Small intestine (tissue), 7 donors: ENCODE results near the gene PTTG1IP. TPM values are rescaled to one million over a fixed set of nuclear protein-coding genes. Genes with fewer than 3 reads are reported as not detected.

ENCODE experiments used
- DNase-seq, 2 donors: peaks; one replicate each; pipeline versions ENCODE4 v3.0.0 to v3.0.0-alpha.2; 2013
- FAIRE-seq: peaks from 2 replicates; lab custom pipeline; 2012; peaks lifted over from hg19 to GRCh38; lab: Jason Lieb, UNC
- H3K27ac ChIP-seq, 3 donors: one replicate each; pipeline ENCODE4 v1.5.1; 2013; ENCODE audit warnings: low read length in 2 of 3, mild to moderate bottlenecking in 2 of 3, control low read depth in 1 of 3, inconsistent platforms in 1 of 3, low read depth in 1 of 3, moderate library complexity in 1 of 3
- H3K27me3 ChIP-seq, 3 donors: one replicate each; pipeline ENCODE4 v1.6.1; 2013; ENCODE audit warnings: low read length in 3 of 3, inconsistent platforms in 1 of 3; ENCODE audit not compliant: control insufficient read depth in 3 of 3, insufficient read depth in 3 of 3
- H3K36me3 ChIP-seq, 3 donors: one replicate each; pipeline ENCODE4 v1.6.1; 2013; ENCODE audit warnings: low read length in 3 of 3, inconsistent platforms in 1 of 3, low read depth in 1 of 3, mild to moderate bottlenecking in 1 of 3, moderate library complexity in 1 of 3; ENCODE audit not compliant: control insufficient read depth in 3 of 3, insufficient read depth in 2 of 3
- H3K4me1 ChIP-seq, 3 donors: one replicate each; pipeline ENCODE4 v1.6.1; 2013; ENCODE audit warnings: low read length in 2 of 3, inconsistent platforms in 1 of 3, low read depth in 1 of 3, mild to moderate bottlenecking in 1 of 3, moderate library complexity in 1 of 3; ENCODE audit not compliant: control insufficient read depth in 3 of 3, insufficient read depth in 2 of 3
- H3K4me3 ChIP-seq, 3 donors: one replicate each; pipeline ENCODE4 v1.5.1; 2013; ENCODE audit warnings: low read length in 3 of 3, control low read depth in 1 of 3, inconsistent platforms in 1 of 3, low read depth in 1 of 3, mild to moderate bottlenecking in 1 of 3, moderate library complexity in 1 of 3
- H3K9me3 ChIP-seq, 2 donors: one replicate each; pipeline ENCODE4 v1.6.1; 2013; ENCODE audit warnings: low read depth in 1 of 2, low read length in 1 of 2; ENCODE audit not compliant: control insufficient read depth in 2 of 2, insufficient read depth in 1 of 2
- WGBS, 3 donors: extraction: QIAGEN DNeasy Blood & Tissue Kit; methylation state at CpG; one replicate each; pipeline ENCODE4 v1.1.7; 2013; 5-methylcytosine and 5-hydroxymethylcytosine counted together
- polyA plus RNA-seq, 4 donors: library from polyadenylated mRNA; stranded (reverse) in 3 of 4; unstranded in 1 of 4; fragments of 200-250 nt in 3 of 4; fragments of 120-200 nt in 1 of 4; gene quantifications; one replicate each; pipeline versions ENCODE4 v1.2.1 to v1.2.3, GENCODE V29; 2013
- donor health status: healthy with polysubstance abuse.
- donor health status: control.
- donor health status: control.
- donor health status: Bipolar disorder and iron deficiency.
- donor health status: healthy.

Gene PTTG1IP
- polyA plus RNA-seq, 4 donors = 116 to 330 (median 128) TPM

DNA sequence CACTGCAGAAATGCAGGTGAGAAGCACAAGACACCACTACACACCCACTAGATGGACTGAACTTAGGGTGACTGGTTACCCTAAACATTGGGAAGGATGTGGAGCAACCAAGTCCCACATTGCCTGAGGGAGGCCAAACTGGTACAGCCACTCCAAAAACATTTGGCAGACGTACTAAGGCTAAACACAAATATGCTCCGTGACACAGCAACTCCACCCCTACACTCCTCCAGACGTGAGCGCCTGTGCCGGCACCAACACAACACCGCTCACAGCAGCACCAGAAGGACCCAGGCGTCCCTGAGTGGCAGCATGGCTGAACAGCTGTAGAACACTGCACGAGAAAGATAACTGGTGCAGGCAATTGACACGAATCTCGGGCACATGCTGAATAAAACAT is 14.7 kb downstream of the PTTG1IP start:
- Histone ChIP-seq H3K9me3 (no peaks in the 10 kb centered on the region), H3K4me3 (no peak overlapping the region), H3K27ac (no peak overlapping the region), H3K36me3 (peaks cover 20 to 85% (median 20%) of the 10 kb centered on the region in 3 donors), H3K4me1 (peaks cover 0 to 3% (median under 1%) of the 10 kb centered on the region in 3 donors), H3K27me3 (no peaks in the 10 kb centered on the region)
- DNase-seq (no peak), FAIRE-seq (no peak)
- 85 to 89% (median 88%) methylated on average over 10 of the region's 10 CpGs for WGBS, 3 donors

DNA sequence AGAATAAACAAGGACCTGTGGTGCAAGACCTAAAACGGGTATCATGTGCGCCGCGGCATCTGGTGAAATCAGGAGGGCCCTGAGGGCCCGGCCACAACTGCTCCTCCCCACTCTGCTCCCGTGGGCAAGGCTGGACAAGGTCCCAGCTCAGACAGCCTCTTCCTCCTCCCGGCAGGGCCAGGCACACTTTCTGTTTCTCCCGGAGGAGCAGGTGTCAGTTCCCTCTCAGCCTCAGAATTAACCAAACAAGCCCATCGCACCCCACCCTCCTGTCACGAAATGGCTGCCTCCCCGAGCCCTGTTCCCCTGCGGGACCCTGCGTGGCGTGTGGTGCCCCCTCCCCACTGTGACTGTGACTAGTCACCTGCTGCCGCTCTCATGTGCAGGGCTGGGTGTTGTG is 15.2 kb downstream of the PTTG1IP start:
- H3K4me3 ChIP-seq = no peak overlapping the region
- DNase-seq (no peak), FAIRE-seq (no peak)
- H3K27ac ChIP-seq = no peak overlapping the region
- H3K36me3 ChIP-seq = peaks cover 20 to 86% (median 21%) of the 10 kb centered on the region in 3 donors
- WGBS, 3 donors = 74 to 80% (median 76%) methylated on average over 15 of the region's 15 CpGs
- no peaks in the 10 kb centered on the region for H3K9me3 ChIP-seq
- H3K27me3 ChIP-seq = no peaks in the 10 kb centered on the region
- H3K4me1 ChIP-seq = peaks cover 0 to 6% (median 3%) of the 10 kb centered on the region in 3 donors

DNA sequence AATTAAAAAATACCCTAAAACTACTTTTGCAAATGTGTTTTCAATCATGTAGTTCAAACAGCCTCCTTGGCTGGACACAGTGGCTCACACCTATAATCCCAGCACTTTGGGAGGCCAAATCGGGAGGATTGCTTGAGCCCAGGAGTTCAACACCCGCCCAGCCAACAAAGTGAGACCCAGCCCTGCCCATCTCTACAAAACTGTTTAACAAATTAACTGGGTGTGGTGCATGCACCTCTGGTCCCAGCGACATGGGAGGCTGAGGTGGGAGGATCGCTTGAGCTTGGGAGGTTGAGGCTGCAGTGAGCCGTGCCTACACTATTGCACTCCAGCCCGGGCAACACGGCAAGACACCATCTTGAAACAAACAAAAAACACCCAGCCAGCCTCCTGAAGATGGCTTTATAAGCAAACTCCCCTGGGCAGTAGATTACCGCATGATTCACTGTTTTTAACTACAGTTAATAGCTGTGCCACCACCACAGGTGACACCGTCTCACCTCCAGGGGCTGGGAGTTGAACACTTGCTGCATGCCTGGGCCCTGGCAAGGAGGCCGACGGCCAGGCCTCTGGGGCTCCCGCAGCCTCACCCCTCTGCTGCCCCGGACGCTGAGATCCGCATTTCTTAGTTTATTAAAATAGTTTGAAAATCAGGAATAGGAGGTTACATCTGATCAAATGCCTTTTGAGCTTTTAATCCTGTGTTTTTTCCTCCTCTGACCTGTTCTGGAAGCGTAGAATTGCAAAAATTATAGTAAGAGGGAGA is 16.2 kb downstream of the PTTG1IP start:
- Histone ChIP-seq H3K4me3 (no peak overlapping the region), H3K36me3 (peaks cover 20 to 85% (median 21%) of the 10 kb centered on the region in 3 donors), H3K4me1 (peaks cover 0 to 6% (median 3%) of the 10 kb centered on the region in 3 donors), H3K27ac (no peak overlapping the region), H3K9me3 (no peaks in the 10 kb centered on the region), H3K27me3 (no peaks in the 10 kb centered on the region)
- FAIRE-seq (no peak), DNase-seq (no peak)
- WGBS, 3 donors = 87 to 95% (median 95%) methylated on average over 16 of the region's 16 CpGs

DNA sequence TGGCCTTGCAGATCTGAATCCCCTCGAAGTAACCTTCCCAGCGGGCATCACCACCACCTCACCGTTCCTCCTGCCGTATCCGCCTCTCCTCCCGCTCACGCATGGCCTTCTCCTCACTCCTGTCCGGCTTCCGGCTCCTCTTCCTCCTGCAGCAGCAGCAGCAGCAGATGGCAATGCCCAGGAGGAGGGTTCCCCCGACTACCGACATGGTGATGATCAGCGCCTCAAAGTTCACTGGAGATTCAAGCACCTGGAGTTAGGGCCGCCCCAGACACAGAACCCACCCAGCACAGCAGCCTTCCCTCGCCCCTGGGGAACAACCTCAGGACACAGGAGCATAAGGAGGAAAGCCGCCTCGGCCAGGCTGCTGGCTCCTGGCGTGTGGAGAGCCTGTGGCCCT is 17.4 kb downstream of the PTTG1IP start:
- H3K4me1 ChIP-seq = peaks cover 0 to 10% (median 3%) of the 10 kb centered on the region in 3 donors
- FAIRE-seq (no peak), DNase-seq (no peak)
- 94 to 96% (median 94%) methylated on average over 17 of the region's 17 CpGs for WGBS, 3 donors
- no peaks in the 10 kb centered on the region for H3K27me3 ChIP-seq
- no peak overlapping the region for H3K4me3 ChIP-seq
- H3K9me3 ChIP-seq = no peaks in the 10 kb centered on the region
- no peak overlapping the region for H3K27ac ChIP-seq
- peaks cover 20 to 80% (median 21%) of the 10 kb centered on the region in 3 donors for H3K36me3 ChIP-seq

DNA sequence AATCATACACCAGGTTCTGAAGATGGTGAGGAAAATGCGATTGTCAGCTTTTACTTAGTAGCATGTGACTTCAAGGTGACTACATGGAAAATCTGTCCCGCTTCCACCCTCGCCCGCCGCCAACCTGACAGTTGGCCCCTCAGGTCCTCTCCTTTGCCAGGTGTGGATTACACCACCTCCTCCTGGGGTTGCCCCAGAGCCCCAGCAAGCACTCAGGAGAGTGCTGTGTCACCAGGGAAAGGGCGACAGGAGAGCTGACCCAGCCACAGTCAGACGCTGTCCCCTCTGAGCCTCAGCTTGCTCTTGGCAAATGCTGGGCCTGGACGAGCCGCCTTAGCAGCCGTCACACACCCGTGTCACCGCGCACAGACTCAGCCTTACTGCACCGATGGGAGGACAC is 17.9 kb downstream of the PTTG1IP start:
- Histone ChIP-seq H3K4me1 (peaks cover 0 to 16% (median 3%) of the 10 kb centered on the region in 3 donors), H3K4me3 (no peak overlapping the region), H3K27ac (no peak overlapping the region), H3K9me3 (no peaks in the 10 kb centered on the region), H3K27me3 (no peaks in the 10 kb centered on the region), H3K36me3 (peaks cover 18 to 82% (median 21%) of the 10 kb centered on the region in 3 donors)
- DNase-seq (no peak), FAIRE-seq (no peak)
- 94 to 95% (median 95%) methylated on average over 14 of the region's 14 CpGs for WGBS, 3 donors

DNA sequence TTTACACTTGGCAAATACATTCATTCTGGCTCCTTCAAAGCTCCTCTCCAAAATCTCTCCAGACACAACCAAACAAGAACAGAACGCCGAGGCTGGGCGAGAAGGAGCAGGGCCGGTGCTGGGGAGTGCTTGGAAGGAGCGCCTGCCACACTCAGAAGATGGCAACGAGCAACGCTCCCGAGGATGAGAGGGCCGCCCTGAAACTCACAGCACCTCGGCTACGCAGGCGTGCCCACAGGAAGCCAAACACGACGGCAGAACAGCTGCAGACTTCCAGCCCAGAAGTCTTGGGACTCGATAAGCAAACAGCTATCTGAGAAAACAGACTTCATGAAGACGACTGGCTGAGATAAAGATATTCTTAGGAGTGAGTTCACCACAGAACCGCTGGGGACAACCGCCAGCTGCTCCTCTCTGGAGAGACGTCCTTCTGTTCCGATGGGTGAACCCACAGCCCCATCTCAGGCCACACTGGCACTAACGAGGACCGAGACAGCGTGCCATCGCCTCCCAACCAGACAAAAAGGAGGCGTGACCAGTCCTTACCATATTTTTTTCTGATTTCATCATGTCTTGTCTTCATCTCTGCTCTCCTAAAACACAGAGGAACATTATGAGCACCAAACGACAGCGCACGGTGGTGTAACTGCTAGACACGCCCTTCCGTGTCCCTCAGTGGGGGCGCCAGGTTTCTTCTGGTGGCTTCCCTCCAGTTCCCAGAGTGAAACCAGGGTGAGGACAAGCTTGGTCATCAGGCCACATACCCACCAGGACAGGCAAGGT is 18.6 kb downstream of the PTTG1IP start:
- Histone ChIP-seq H3K27me3 (no peaks in the 10 kb centered on the region), H3K27ac (no peak overlapping the region), H3K4me1 (peaks cover 0 to 22% (median 3%) of the 10 kb centered on the region in 3 donors), H3K9me3 (no peaks in the 10 kb centered on the region), H3K4me3 (no peak overlapping the region), H3K36me3 (peaks cover 18 to 83% (median 23%) of the 10 kb centered on the region in 3 donors)
- no peak for FAIRE-seq
- WGBS, 3 donors = 87 to 94% (median 91%) methylated on average over 31 of the region's 31 CpGs
- no peak for DNase-seq

DNA sequence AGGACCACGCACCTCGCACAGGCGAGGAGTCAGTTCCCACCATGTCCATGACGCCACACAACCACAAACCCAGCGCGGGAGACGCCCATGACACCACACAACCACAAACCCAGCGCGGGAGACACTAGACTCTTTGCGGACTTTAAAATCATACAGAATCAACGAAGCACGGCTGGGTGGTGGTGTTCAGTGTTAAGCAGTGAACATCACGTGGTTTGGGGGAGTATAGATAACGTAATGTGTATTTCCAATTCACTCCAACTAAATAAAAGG is 19.2 kb downstream of the PTTG1IP start:
- H3K9me3 ChIP-seq = no peaks in the 10 kb centered on the region
- WGBS, 3 donors = 84 to 89% (median 84%) methylated on average over 14 of the region's 14 CpGs
- DNase-seq (no peak), FAIRE-seq (no peak)
- no peaks in the 10 kb centered on the region for H3K27me3 ChIP-seq
- H3K4me1 ChIP-seq = peaks cover 0 to 24% (median 3%) of the 10 kb centered on the region in 3 donors
- no peak overlapping the region for H3K4me3 ChIP-seq
- no peak overlapping the region for H3K27ac ChIP-seq
- H3K36me3 ChIP-seq = peaks cover 18 to 82% (median 23%) of the 10 kb centered on the region in 3 donors

DNA sequence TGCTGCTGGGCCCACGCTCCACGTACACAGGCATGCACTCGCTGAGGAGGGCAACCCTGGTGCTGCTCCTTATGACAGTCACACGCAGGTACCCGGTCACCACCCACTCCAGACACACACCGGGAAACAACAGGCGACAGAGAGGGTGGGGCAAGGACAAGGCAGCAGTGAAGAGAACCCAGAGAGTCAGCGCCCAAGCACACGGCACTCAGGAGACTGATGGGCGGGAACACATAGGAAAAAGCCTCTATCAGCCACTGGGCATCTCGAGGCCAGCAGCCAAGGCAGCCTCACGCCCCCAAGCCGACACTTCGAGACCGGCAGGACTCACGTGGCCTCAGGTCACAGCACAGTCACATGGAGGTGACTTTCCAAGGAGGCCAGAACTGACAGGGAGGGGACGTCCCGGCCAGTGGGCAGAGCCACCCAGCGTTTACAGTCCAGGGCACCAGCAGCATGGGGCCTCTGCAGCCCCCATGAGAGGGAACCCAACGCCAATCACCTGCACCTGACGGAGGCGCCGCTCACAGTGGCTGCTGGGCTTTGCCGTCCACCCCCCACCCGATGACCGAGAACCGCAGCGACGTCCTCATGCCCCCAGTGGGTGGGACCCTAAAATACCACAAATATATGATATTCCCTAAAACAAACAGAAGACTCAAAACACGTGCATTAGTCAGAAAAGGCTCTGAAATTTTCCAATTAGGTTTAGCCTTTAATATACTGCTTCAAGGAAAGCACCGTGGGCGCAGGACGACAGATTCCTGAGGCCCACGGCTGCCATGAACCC is 19.7 kb downstream of the PTTG1IP start:
- whole genome bisulfite sequencing, 3 donors = 84 to 87% (median 85%) methylated on average over 34 of the region's 34 CpGs
- FAIRE-seq (no peak), DNase-seq (peak; percentile 30 to 45)
- no peak overlapping the region for H3K27ac ChIP-seq
- no peak overlapping the region for H3K4me3 ChIP-seq
- H3K27me3 ChIP-seq = no peaks in the 10 kb centered on the region
- peaks cover 3 to 30% (median 4%) of the 10 kb centered on the region in 3 donors for H3K4me1 ChIP-seq
- H3K9me3 ChIP-seq = no peaks in the 10 kb centered on the region
- peaks cover 18 to 82% (median 23%) of the 10 kb centered on the region in 3 donors for H3K36me3 ChIP-seq
